ENCODE data around the gene CCN6.

The CCN6 gene

GRCh38 chr6:112054001-112054400 lies at the start of gene CCN6:
Gene CCN6 (plus strand): TSS chr6:112054104. CDS start chr6:112054358, 254 bp downstream.
- Histone ChIP-seq H3K4me3 (ENCODE audit: low read depth, low read length) (no peak within 1 kb of the TSS), H3K36me3 (ENCODE audit: control insufficient read depth, insufficient read depth, low read length) (no peaks in the 10 kb centered on the region), H3K9me3 (ENCODE audit: control insufficient read depth, insufficient read depth, low read length) (no peaks in the 10 kb centered on the region), H3K4me1 (ENCODE audit: control insufficient read depth, insufficient read depth, low read length) (no peaks in the 10 kb centered on the region), H3K27me3 (ENCODE audit: control insufficient read depth, insufficient read depth, low read length) (no peaks in the 10 kb centered on the region), H3K9ac (ENCODE audit: low read depth, low read length) (no peak within 1 kb of the TSS)

GRCh38 chr6:112004201-112005012 lies 49.5 kb upstream of the CCN6 start:
- Histone ChIP-seq H3K9ac (ENCODE audit: low read depth, low read length) (no peak overlapping the region), H3K27me3 (ENCODE audit: control insufficient read depth, insufficient read depth, low read length) (no peaks in the 10 kb centered on the region), H3K36me3 (ENCODE audit: control insufficient read depth, insufficient read depth, low read length) (no peaks in the 10 kb centered on the region), H3K4me3 (ENCODE audit: low read depth, low read length) (no peak overlapping the region), H3K9me3 (ENCODE audit: control insufficient read depth, insufficient read depth, low read length) (no peaks in the 10 kb centered on the region), H3K4me1 (ENCODE audit: control insufficient read depth, insufficient read depth, low read length) (no peaks in the 10 kb centered on the region)

GRCh38 chr6:112005013-112005371 lies 48.9 kb upstream of the CCN6 start:
- no peak overlapping the region for H3K9ac ChIP-seq (ENCODE audit: low read depth, low read length)
- H3K36me3 ChIP-seq (ENCODE audit: control insufficient read depth, insufficient read depth, low read length): no peaks in the 10 kb centered on the region
- H3K4me1 ChIP-seq (ENCODE audit: control insufficient read depth, insufficient read depth, low read length): no peaks in the 10 kb centered on the region
- H3K4me3 ChIP-seq (ENCODE audit: low read depth, low read length): no peak overlapping the region
- H3K9me3 ChIP-seq (ENCODE audit: control insufficient read depth, insufficient read depth, low read length): no peaks in the 10 kb centered on the region
- H3K27me3 ChIP-seq (ENCODE audit: control insufficient read depth, insufficient read depth, low read length): no peaks in the 10 kb centered on the region

- Histone ChIP-seq H3K36me3 (ENCODE audit: control insufficient read depth, insufficient read depth, low read length) (no peaks in the 10 kb centered on the region), H3K9me3 (ENCODE audit: control insufficient read depth, insufficient read depth, low read length) (no peaks in the 10 kb centered on the region), H3K4me3 (ENCODE audit: low read depth, low read length) (no peak overlapping the region), H3K9ac (ENCODE audit: low read depth, low read length) (no peak overlapping the region), H3K4me1 (ENCODE audit: control insufficient read depth, insufficient read depth, low read length) (no peaks in the 10 kb centered on the region), H3K27me3 (ENCODE audit: control insufficient read depth, insufficient read depth, low read length) (no peaks in the 10 kb centered on the region)
These were observed 46.6 kb upstream of the CCN6 start for GRCh38 chr6:112007254-112007653.

- Histone ChIP-seq H3K27me3 (ENCODE audit: control insufficient read depth, insufficient read depth, low read length) (no peaks in the 10 kb centered on the region), H3K4me3 (ENCODE audit: low read depth, low read length) (no peak overlapping the region), H3K36me3 (ENCODE audit: control insufficient read depth, insufficient read depth, low read length) (no peaks in the 10 kb centered on the region), H3K9ac (ENCODE audit: low read depth, low read length) (no peak overlapping the region), H3K9me3 (ENCODE audit: control insufficient read depth, insufficient read depth, low read length) (no peaks in the 10 kb centered on the region), H3K4me1 (ENCODE audit: control insufficient read depth, insufficient read depth, low read length) (no peaks in the 10 kb centered on the region)
These were observed 46.1 kb upstream of the CCN6 start for GRCh38 chr6:112007805-112008204.

GRCh38 chr6:112008482-112008881 lies 45.4 kb upstream of the CCN6 start:
- Histone ChIP-seq H3K9me3 (ENCODE audit: control insufficient read depth, insufficient read depth, low read length) (no peaks in the 10 kb centered on the region), H3K4me1 (ENCODE audit: control insufficient read depth, insufficient read depth, low read length) (no peaks in the 10 kb centered on the region), H3K36me3 (ENCODE audit: control insufficient read depth, insufficient read depth, low read length) (no peaks in the 10 kb centered on the region), H3K4me3 (ENCODE audit: low read depth, low read length) (no peak overlapping the region), H3K9ac (ENCODE audit: low read depth, low read length) (no peak overlapping the region), H3K27me3 (ENCODE audit: control insufficient read depth, insufficient read depth, low read length) (no peaks in the 10 kb centered on the region)

- H3K27me3 ChIP-seq (ENCODE audit: control insufficient read depth, insufficient read depth, low read length): no peaks in the 10 kb centered on the region
- H3K9ac ChIP-seq (ENCODE audit: low read depth, low read length): no peak overlapping the region
- H3K4me1 ChIP-seq (ENCODE audit: control insufficient read depth, insufficient read depth, low read length): no peaks in the 10 kb centered on the region
- H3K36me3 ChIP-seq (ENCODE audit: control insufficient read depth, insufficient read depth, low read length): no peaks in the 10 kb centered on the region
- H3K4me3 ChIP-seq (ENCODE audit: low read depth, low read length): no peak overlapping the region
- H3K9me3 ChIP-seq (ENCODE audit: control insufficient read depth, insufficient read depth, low read length): no peaks in the 10 kb centered on the region
These were observed 43.6 kb upstream of the CCN6 start for GRCh38 chr6:112010328-112010727.

GRCh38 chr6:112013051-112013450 lies 40.9 kb upstream of the CCN6 start:
- Histone ChIP-seq H3K9ac (ENCODE audit: low read depth, low read length) (no peak overlapping the region), H3K9me3 (ENCODE audit: control insufficient read depth, insufficient read depth, low read length) (no peaks in the 10 kb centered on the region), H3K4me3 (ENCODE audit: low read depth, low read length) (no peak overlapping the region), H3K36me3 (ENCODE audit: control insufficient read depth, insufficient read depth, low read length) (no peaks in the 10 kb centered on the region), H3K27me3 (ENCODE audit: control insufficient read depth, insufficient read depth, low read length) (no peaks in the 10 kb centered on the region), H3K4me1 (ENCODE audit: control insufficient read depth, insufficient read depth, low read length) (no peaks in the 10 kb centered on the region)

GRCh38 chr6:112014483-112014882 lies 39.4 kb upstream of the CCN6 start:
- Histone ChIP-seq H3K4me3 (ENCODE audit: low read depth, low read length) (no peak overlapping the region), H3K9me3 (ENCODE audit: control insufficient read depth, insufficient read depth, low read length) (no peaks in the 10 kb centered on the region), H3K4me1 (ENCODE audit: control insufficient read depth, insufficient read depth, low read length) (no peaks in the 10 kb centered on the region), H3K36me3 (ENCODE audit: control insufficient read depth, insufficient read depth, low read length) (no peaks in the 10 kb centered on the region), H3K9ac (ENCODE audit: low read depth, low read length) (no peak overlapping the region), H3K27me3 (ENCODE audit: control insufficient read depth, insufficient read depth, low read length) (no peaks in the 10 kb centered on the region)

- H3K9ac ChIP-seq (ENCODE audit: low read depth, low read length): no peak overlapping the region
- no peaks in the 10 kb centered on the region for H3K27me3 ChIP-seq (ENCODE audit: control insufficient read depth, insufficient read depth, low read length)
- no peaks in the 10 kb centered on the region for H3K36me3 ChIP-seq (ENCODE audit: control insufficient read depth, insufficient read depth, low read length)
- no peaks in the 10 kb centered on the region for H3K9me3 ChIP-seq (ENCODE audit: control insufficient read depth, insufficient read depth, low read length)
- no peak overlapping the region for H3K4me3 ChIP-seq (ENCODE audit: low read depth, low read length)
- no peaks in the 10 kb centered on the region for H3K4me1 ChIP-seq (ENCODE audit: control insufficient read depth, insufficient read depth, low read length)
These were observed 38.2 kb upstream of the CCN6 start for GRCh38 chr6:112015725-112016124.

GRCh38 chr6:112016320-112016719 lies 37.6 kb upstream of the CCN6 start:
- Histone ChIP-seq H3K27me3 (ENCODE audit: control insufficient read depth, insufficient read depth, low read length) (no peaks in the 10 kb centered on the region), H3K9ac (ENCODE audit: low read depth, low read length) (no peak overlapping the region), H3K36me3 (ENCODE audit: control insufficient read depth, insufficient read depth, low read length) (no peaks in the 10 kb centered on the region), H3K9me3 (ENCODE audit: control insufficient read depth, insufficient read depth, low read length) (no peaks in the 10 kb centered on the region), H3K4me3 (ENCODE audit: low read depth, low read length) (no peak overlapping the region), H3K4me1 (ENCODE audit: control insufficient read depth, insufficient read depth, low read length) (no peaks in the 10 kb centered on the region)

- H3K9ac ChIP-seq (ENCODE audit: low read depth, low read length): no peak overlapping the region
- no peak overlapping the region for H3K4me3 ChIP-seq (ENCODE audit: low read depth, low read length)
- no peaks in the 10 kb centered on the region for H3K4me1 ChIP-seq (ENCODE audit: control insufficient read depth, insufficient read depth, low read length)
- H3K36me3 ChIP-seq (ENCODE audit: control insufficient read depth, insufficient read depth, low read length): no peaks in the 10 kb centered on the region
- H3K9me3 ChIP-seq (ENCODE audit: control insufficient read depth, insufficient read depth, low read length): no peaks in the 10 kb centered on the region
- no peaks in the 10 kb centered on the region for H3K27me3 ChIP-seq (ENCODE audit: control insufficient read depth, insufficient read depth, low read length)
These were observed 36.7 kb upstream of the CCN6 start for GRCh38 chr6:112017169-112017568.
